Neural cell (in vitro differentiated cells): Measurements from ENCODE around the gene PKP2. TPM values are rescaled to one million over a fixed set of nuclear protein-coding genes. Genes with fewer than 3 reads are reported as not detected.
A peak's percentile ranks its signal among the peaks of the same experiment; 100 is the strongest.
"Not testable (repeated sequence)": the region's sequence is repeated elsewhere in the genome, so short reads cannot be mapped to it uniquely, and the experiment has no call there.

Experiments used
- H2AFZ ChIP-seq: fragments of 200-600, 300-800 bp; sonication (generic), shearing (Covaris generic); 2 replicates; pipeline ENCODE4 v1.6.0; 2014; ENCODE audit warnings: low read depth, mild to moderate bottlenecking, antibody characterized with exemption, low read length, moderate library complexity
- H3F3A ChIP-seq: fragments of 200-600 bp; shearing (Covaris generic); 2 replicates; pipeline ENCODE4 v1.6.1; 2016; ENCODE audit warnings: mild to moderate bottlenecking, moderate library complexity, mixed read lengths, antibody characterized with exemption, low read length; ENCODE audit not compliant: insufficient read depth, poor library complexity, severe bottlenecking
- H3K27ac ChIP-seq: fragments of 200-600, 300-800 bp; sonication (generic), shearing (Covaris generic); 2 replicates; pipeline ENCODE4 v1.5.1; 2014; ENCODE audit warnings: mild to moderate bottlenecking, low read length, moderate library complexity
- H3K27me3 ChIP-seq: fragments of 300-800, 200-600 bp; sonication (generic), shearing (Covaris generic); 2 replicates; pipeline ENCODE4 v1.6.0; 2014; ENCODE audit warnings: mild to moderate bottlenecking, low read depth, low read length, moderate library complexity; ENCODE audit not compliant: insufficient read depth
- H3K36me3 ChIP-seq: fragments of 300-800, 200-600 bp; sonication (generic), shearing (Covaris generic); 2 replicates; pipeline ENCODE4 v1.5.1; 2014; ENCODE audit warnings: mild to moderate bottlenecking, antibody characterized with exemption, low read length, moderate library complexity; ENCODE audit not compliant: insufficient read depth
- H3K4me2 ChIP-seq: fragments of 300-800, 200-600 bp; sonication (generic), shearing (Covaris generic); 2 replicates; pipeline ENCODE4 v1.6.0; 2014; ENCODE audit warnings: mild to moderate bottlenecking, low read length
- H3K4me3 ChIP-seq: fragments of 300-800, 200-600 bp; sonication (generic), shearing (Covaris generic); 2 replicates; pipeline ENCODE4 v1.5.1; 2014; ENCODE audit warnings: mild to moderate bottlenecking, low read length, moderate library complexity
- H3K79me2 ChIP-seq: fragments of 200-600 bp; shearing (Covaris generic); replicated peaks from 2 replicates; pipeline ENCODE4 v1.6.0; 2014; ENCODE audit warnings: mild to moderate bottlenecking, low read length, moderate library complexity; ENCODE audit not compliant: insufficient read depth
- H3K9ac ChIP-seq: fragments of 300-800, 200-600 bp; sonication (generic), shearing (Covaris generic); 2 replicates; pipeline ENCODE4 v1.6.1; 2016; ENCODE audit warnings: mild to moderate bottlenecking, low read length, mixed read lengths
- H3K9me2 ChIP-seq: fragments of 200-600 bp; shearing (Covaris generic); 2 replicates; pipeline ENCODE4 v1.6.1; 2016; ENCODE audit warnings: mild to moderate bottlenecking, low read length, mixed read lengths; ENCODE audit not compliant: insufficient read depth
- H3K9me3 ChIP-seq: fragments of 200-600, 300-800 bp; sonication (generic), shearing (Covaris generic); 2 replicates; pipeline ENCODE4 v1.6.1; 2016; ENCODE audit warnings: mild to moderate bottlenecking, mixed run types, low read length, moderate library complexity, mixed read lengths
- H4K20me1 ChIP-seq: fragments of 200-600 bp; shearing (Covaris generic); 2 replicates; pipeline ENCODE4 v1.6.1; 2016; ENCODE audit warnings: mild to moderate bottlenecking, mixed run types; ENCODE audit not compliant: insufficient read depth
- CTCF ChIP-seq: fragments of 450-650 bp; IDR thresholded peaks from 2 replicates; pipeline ENCODE4 v1.5.1; 2014; ENCODE audit warnings: antibody characterized with exemption, mild to moderate bottlenecking, moderate library complexity; ENCODE audit not compliant: poor library complexity, severe bottlenecking
- EP300 ChIP-seq: fragments of 450-650 bp; conservative IDR thresholded peaks from 2 replicates; pipeline ENCODE4 v1.6.1; 2014; ENCODE audit warnings: antibody characterized with exemption, mild to moderate bottlenecking, moderate library complexity; ENCODE audit not compliant: poor library complexity, severe bottlenecking
- EZH2 ChIP-seq: fragments of 200-600, 300-800 bp; shearing (Covaris generic), sonication (generic); IDR thresholded peaks from 2 replicates; pipeline ENCODE4 v1.6.1; 2014; ENCODE audit warnings: antibody characterized with exemption, low read length, borderline replicate concordance, mild to moderate bottlenecking; ENCODE audit not compliant: insufficient read depth, poor library complexity, severe bottlenecking
- MXI1 ChIP-seq: fragments of 450-650 bp; conservative IDR thresholded peaks from 2 replicates; pipeline ENCODE4 v1.6.1; 2014; ENCODE audit warnings: antibody characterized with exemption, mild to moderate bottlenecking; ENCODE audit not compliant: poor library complexity, severe bottlenecking
- POLR2AphosphoS5 ChIP-seq: IDR thresholded peaks from 2 replicates; pipeline ENCODE4 v1.6.1; 2012
- RAD21 ChIP-seq: fragments of 450-650 bp; conservative IDR thresholded peaks from 2 replicates; pipeline ENCODE4 v1.6.1; 2014; ENCODE audit warnings: antibody characterized with exemption, mild to moderate bottlenecking, moderate library complexity
- REST ChIP-seq: IDR thresholded peaks from 2 replicates; pipeline ENCODE4 v1.6.1; 2012; ENCODE audit warnings: borderline replicate concordance
- SMC3 ChIP-seq: fragments of 450-650 bp; conservative IDR thresholded peaks from 2 replicates; pipeline ENCODE4 v1.6.1; 2014; ENCODE audit warnings: antibody characterized with exemption, mild to moderate bottlenecking, moderate library complexity; ENCODE audit not compliant: poor library complexity
- TAF1 ChIP-seq: IDR thresholded peaks from 2 replicates; pipeline ENCODE4 v1.6.1; 2012; ENCODE audit warnings: low read depth
- polyA plus RNA-seq: library from polyadenylated mRNA; depleted of rRNA; stranded (reverse); fragments of >200 nt; gene quantifications from 2 replicates; pipeline ENCODE4 v1.2.3, GENCODE V29; 2014

PKP2 gene
- polyA plus RNA-seq, 1 donor from 2014 or later, result 4.0 TPM

DNA sequence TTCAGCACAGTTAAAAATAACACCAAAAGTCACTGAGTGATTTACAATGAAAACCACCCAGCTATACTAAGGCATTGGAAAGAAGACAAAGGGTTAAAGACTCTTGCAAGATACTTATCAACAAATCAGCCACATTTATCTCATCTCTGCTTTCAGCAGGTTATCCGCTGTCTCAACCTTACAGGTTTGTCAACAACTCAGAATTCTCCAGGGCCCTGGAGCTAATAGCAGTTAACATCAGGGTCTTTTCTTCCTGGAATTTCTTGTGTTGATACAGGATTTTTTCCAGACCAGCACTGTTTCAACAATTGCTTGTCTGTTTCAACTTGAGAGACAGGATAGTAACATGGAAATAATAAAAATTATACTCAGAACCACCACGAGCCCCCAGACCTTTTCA, 3.5 kb downstream of the PKP2 start:
- Histone ChIP-seq H3K27ac (no peak overlapping the region), H3K27me3 (peaks cover 17% of the 10 kb centered on the region)

GRCh38 chr12:32892369-32892768, 4.2 kb downstream of the PKP2 start:
- not testable (repeated sequence) for H3K4me3 ChIP-seq, H3F3A ChIP-seq, H3K9me3 ChIP-seq, H3K9me2 ChIP-seq, H2AFZ ChIP-seq, H4K20me1 ChIP-seq, H3K4me2 ChIP-seq, H3K27ac ChIP-seq, H3K9ac ChIP-seq, H3K79me2 ChIP-seq, H3K36me3 ChIP-seq
- H3K27me3 ChIP-seq, result peaks cover 17% of the 10 kb centered on the region

More for the DNA sequence above, 3.5 kb downstream of the PKP2 start:
- no peak overlapping the region for H2AFZ ChIP-seq
- H3K9me3 ChIP-seq, result no peaks in the 10 kb centered on the region
- peak overlapping the region; percentile 31 for H3K4me2 ChIP-seq
- H3K9me2 ChIP-seq, result no peaks in the 10 kb centered on the region
- H3K79me2 ChIP-seq, result no peaks in the 10 kb centered on the region
- H3K36me3 ChIP-seq, result no peaks in the 10 kb centered on the region
- peak overlapping the region; percentile 42 for H3K4me3 ChIP-seq
- H4K20me1 ChIP-seq, result no peaks in the 10 kb centered on the region
- TF ChIP-seq REST, result peak; percentile 38
- TF ChIP-seq EZH2, result no peak
- TF ChIP-seq CTCF, result no peak
- peak; percentile 34 for TF ChIP-seq POLR2AphosphoS5
- no peak for TF ChIP-seq RAD21
- TF ChIP-seq MXI1, result no peak
- no peak for TF ChIP-seq TAF1
- no peak for TF ChIP-seq SMC3
- TF ChIP-seq EP300, result peak; percentile 14
- H3K9ac ChIP-seq, result no peak overlapping the region
- H3F3A ChIP-seq, result peaks cover 3% of the 10 kb centered on the region

- no peak overlapping the region for H3K4me2 ChIP-seq
- no peaks in the 10 kb centered on the region for H3K36me3 ChIP-seq
- no peak overlapping the region for H3K27ac ChIP-seq
- no peaks in the 10 kb centered on the region for H3K9me3 ChIP-seq
- peaks cover 17% of the 10 kb centered on the region for H3K27me3 ChIP-seq
- no peaks in the 10 kb centered on the region for H3F3A ChIP-seq
- no peaks in the 10 kb centered on the region for H4K20me1 ChIP-seq
- no peak for TF ChIP-seq MXI1
- TF ChIP-seq REST, result no peak
- no peak for TF ChIP-seq CTCF
- TF ChIP-seq TAF1, result no peak
- no peak for TF ChIP-seq POLR2AphosphoS5
- TF ChIP-seq EP300, result no peak
- no peaks in the 10 kb centered on the region for H3K9me2 ChIP-seq
- H2AFZ ChIP-seq, result no peak overlapping the region
- H3K79me2 ChIP-seq, result no peaks in the 10 kb centered on the region
- H3K9ac ChIP-seq, result no peak overlapping the region
- no peak overlapping the region for H3K4me3 ChIP-seq
These were observed 4.6 kb downstream of the PKP2 start for GRCh38 chr12:32891956-32892355.
